HG02981 (cell line): Measurements from ENCODE around the gene CFAP92.
"Not testable (repeated sequence)": the region's sequence is repeated elsewhere in the genome, so short reads cannot be mapped to it uniquely, and the experiment has no call there.

Experiments
- ATAC-seq: cut with Tn5 transposase; IDR thresholded peaks from one replicate; pipeline ENCODE4 v1.9.1; 2021; ENCODE audit warnings: mild to moderate bottlenecking, moderate library complexity; ENCODE audit not compliant: unreplicated experiment

CFAP92 gene

DNA sequence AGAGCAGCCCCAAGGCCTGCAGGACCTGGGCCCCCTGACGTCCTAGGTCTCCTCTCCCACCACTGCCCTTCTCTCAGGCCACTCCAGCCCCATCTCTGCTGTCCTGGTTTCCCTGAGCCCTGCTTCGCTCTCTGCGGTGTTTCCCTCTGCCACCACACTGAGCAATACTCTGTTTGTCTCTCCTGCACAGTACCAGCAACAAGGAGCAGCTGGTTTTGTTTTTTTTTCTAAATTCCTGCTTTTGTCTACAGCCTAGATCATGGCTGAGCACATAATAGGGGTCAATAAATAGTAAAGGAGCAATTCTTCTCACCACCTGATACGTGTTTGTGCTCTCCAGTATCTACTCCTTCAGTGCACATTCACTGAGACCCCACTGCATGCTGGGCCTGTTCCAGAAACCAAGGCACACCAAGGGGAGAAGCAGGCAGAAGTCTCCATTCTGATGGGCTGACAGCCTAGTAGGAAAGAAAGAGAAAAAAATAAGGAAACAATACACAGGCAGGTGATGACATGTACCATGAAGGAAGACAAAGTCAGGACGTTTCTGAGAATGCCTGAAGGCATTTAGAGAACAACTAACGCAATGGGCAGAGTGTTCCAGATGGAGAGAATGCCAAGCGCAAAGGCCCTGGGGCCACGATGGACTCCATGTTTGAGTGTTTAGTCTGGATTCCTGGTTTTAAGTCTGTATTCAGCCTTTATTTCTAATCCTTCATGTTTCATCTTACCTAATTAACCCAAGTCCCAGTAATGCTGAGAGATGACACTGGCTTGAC lies 120.4 kb downstream of the CFAP92 start:
- ATAC-seq = no peak

DNA sequence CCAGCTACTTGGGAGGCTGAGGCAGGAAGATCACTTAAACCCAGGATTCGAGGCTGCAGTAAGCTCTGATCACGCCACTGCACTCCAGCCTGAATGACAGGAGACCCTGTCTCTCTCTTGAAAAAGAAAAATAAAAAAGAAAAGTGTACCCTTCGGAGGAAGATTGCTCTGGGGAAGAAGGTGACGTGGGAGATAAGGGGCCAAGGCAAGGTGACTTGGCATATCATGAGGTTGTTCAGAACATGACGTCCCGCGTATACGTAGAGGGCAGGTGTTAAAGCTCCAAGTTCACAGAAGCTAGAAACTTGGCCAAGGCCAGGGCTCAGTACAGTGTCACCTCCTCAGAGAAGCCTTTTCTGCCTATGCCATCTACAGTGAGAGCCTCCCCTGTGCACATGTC lies 121.1 kb downstream of the CFAP92 start:
- ATAC-seq = no peak

DNA sequence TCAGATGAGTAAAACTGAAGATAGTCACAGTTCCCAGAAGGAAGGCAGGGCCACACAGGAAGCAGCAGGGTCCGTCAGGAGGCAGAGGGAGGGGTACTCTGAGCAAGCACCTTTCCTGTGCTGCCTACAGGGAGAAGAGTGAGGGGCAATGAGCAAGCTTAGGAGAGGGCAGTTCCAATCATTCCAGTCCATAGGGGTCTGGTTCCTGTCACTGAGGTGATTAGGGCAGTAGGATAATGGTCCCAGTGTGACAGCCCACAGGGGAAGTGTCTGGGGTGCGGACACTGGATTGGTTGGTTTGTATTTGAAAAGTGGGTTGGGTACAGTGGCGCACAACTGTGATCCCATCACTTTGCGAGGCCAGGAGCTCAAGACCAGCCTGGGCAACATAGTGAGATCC lies 121.6 kb downstream of the CFAP92 start:
- no peak for ATAC-seq

DNA sequence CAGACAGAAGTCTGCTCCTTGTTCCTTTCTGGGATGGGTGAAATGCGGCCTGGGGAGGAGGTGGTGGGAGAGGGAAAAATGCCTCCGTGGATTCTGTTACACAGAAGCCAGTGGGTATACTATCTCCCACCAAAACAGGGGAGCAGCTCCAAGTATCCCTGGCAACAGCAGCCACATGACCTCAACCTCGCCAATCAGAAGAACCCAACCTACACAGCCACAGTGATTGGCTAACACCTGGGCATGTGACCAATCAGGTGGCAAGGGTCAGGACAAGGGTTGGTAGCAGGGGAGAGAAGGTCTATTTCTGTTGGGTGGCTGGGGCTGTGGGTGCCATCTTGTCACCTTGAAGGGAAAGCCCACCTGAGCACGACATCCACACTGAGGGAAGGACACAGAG lies 123.5 kb downstream of the CFAP92 start:
- ATAC-seq = no peak

DNA sequence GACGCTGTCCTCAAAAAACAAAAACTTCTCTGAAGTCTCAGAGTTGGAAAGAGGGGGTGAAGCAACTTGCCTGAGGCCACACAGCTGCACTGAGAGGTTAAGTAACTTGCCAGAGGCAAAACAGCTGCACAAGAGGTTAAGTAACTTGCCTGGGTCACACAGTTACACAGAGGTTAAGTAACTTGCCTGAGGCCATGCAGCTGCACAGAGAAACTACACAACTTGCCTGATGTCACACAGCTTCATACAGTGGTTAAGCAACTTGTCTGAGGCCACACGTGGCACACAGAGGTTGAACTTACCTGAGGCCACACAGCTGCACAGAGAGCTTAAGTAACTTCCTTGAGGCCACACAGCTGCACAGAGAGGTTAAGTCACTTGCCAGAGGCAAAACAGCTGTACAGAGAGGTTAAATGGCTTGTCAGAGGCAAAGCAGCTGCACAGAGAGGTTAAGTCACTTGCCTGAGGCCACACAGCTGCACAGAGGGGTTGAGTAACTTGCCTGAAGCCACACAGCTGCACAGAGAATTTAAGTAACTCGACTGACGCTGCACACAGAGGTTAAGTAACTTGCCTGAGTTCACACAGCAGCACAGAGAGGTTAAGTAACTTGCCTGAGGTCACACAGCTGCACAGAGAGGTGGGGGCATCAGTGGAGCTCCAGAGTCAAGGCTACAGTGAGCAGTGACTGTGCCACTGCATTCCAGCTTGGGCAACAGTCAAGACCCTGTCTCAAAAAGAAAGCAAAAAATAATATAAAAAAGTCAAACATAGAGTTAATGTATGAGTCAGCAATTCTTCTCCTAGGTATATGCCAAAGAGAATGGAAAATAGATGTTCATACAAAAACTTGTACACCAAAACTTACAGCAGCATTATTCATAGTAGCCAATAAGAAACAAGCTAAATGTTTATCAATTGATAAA lies 126.4 kb downstream of the CFAP92 start:
- no peak for ATAC-seq

DNA sequence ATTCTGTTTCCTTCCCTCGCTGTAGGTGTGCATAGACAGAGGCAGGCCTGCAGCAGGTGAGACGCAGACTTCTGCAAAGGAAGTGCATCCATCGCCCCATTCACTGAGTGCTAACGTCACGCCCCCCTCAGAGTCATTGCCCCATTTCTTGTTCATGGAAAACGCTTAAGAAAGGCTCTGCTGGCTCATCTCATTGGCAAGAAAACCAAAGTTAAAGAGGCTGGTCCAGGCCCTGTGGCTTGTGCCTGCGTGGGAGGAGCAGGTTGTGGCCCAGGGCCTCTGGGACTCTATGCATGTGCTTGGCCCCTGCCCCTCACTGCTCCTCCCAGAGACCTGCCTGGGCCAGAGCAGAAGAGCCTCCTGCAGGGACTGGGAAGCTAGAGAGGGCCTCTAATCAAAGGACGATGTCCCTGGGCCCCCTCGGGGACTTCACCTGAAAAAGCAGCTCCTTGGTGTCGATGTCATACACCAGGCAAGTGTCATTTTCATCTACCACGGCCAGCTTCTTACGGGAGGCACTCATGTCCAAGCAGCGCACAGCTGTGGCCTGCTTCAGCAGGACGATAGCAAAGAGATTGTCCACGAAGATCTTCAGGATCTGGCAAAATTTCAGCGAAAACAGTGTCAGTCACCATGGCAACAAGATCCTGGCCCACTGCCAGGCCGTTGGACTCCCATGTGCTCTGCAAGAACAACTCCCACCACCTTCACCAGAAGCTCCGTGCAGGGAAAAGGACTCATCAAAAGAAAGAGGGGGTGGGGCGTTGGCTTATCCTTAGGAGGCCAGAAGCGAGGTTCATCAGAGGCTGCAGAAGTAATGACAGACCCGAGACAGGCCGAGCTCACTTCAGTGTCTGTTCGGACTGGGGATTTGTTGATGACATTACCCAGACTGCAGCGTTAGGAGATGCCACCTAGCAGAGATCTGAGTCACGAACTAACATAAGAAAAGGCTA lies 128.7 kb downstream of the CFAP92 start:
- ATAC-seq = not testable (repeated sequence)

DNA sequence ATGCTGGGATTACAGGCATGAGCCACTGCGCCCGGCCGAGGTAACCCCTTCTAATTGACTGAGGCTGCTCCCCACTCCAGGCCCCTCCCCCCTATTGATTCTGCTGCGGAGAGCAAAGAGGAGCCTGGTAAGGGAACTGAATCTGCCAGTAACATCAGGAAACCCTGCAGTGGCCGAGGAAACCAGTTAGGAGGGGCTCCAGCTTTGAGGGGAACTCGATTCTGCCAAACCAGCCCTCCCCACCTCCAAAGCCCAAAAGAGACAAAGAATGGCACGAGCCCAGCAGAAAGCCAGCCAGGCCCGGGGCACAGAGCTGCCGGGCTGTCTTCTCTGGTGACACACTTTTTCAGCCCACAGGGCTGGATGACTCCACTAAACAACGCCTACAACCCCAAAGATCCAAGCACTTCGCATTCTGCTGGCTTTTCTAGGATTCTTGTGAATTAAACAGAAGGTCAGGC lies 129.5 kb downstream of the CFAP92 start:
- ATAC-seq = no peak

DNA sequence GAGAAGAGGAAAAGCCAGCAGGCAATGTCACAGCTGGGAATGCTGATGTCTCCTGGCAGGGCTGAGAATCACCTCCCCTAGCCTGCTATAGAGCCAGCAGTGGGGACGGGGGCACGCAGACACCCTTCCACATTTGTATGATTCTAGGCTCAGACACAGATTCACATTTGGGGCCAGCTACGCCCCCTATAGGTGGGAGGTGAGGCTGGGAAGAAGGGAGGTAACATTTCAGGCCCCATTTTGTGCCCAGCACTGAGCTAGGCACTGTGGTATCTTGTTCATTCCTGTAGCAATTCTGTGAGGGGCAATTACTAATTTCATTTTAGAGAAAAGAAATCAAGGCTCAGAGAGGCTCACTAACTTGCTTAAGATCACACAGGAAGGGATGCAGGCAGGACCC lies 130.3 kb downstream of the CFAP92 start:
- ATAC-seq = no peak

DNA sequence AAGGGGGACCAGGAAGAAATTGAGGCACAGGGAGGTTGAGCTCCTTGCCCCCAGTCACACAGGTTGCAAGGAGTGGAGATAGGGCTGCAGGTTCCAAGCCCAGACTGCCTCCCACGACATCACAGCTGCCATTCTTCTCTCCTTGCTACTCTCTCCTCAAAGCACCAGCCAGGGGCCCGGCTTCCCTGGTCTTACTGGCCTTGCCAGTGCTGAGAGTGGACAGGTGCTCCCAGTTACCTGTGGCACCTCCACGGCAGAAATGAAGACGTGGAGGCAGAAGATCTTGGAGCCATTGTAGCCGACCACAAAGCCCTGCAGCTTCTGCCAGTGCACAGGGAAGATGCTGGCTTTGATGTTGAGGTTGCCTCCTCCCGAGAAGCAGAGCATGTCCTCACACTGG lies 132.4 kb downstream of the CFAP92 start:
- no peak for ATAC-seq
